ENCODE data around the gene GPR156. TPM values are rescaled to one million over a fixed set of nuclear protein-coding genes. Genes with fewer than 3 reads are reported as not detected.

Gene GPR156
- total and polyA plus RNA-seq, 2 donors from 2014 or later = 0.17 to 0.50 TPM

GRCh38 chr3:120289636-120290035, 4.6 kb upstream of the GPR156 start:
- H3K36me3 ChIP-seq (ENCODE audit: control insufficient read depth in 2 of 3, insufficient read depth in 3 of 3, low read length in 3 of 3) = no peaks in the 10 kb centered on the region
- FAIRE-seq = no peak
- no peaks in the 10 kb centered on the region for H3K27me3 ChIP-seq (ENCODE audit: control insufficient read depth, insufficient read depth, low read length)
- no peaks in the 10 kb centered on the region for H3K9me3 ChIP-seq (ENCODE audit: control insufficient read depth in 2 of 3, insufficient read depth in 1 of 3, low read length in 3 of 3)
- peaks cover 0 to under 1% (median 0%) of the 10 kb centered on the region in 3 donors for H3K4me1 ChIP-seq (ENCODE audit: control insufficient read depth in 2 of 3, insufficient read depth in 2 of 3, low read depth in 1 of 3, low read length in 3 of 3)
- TF ChIP-seq CTCF (IDR thresholded peaks at IDR 0.05; ENCODE audit: borderline replicate concordance, extremely low read depth, insufficient read depth) = no peak
- no peak overlapping the region for H3K27ac ChIP-seq (ENCODE audit: low read depth in 2 of 2, low read length in 2 of 2)
- no peak for DNase-seq
- intact Hi-C loops (cut with DNase I) = no loop called here
- H3K9ac ChIP-seq (ENCODE audit: low read length in 3 of 3) = no peak overlapping the region
- H3K4me3 ChIP-seq (ENCODE audit: low read length in 3 of 3) = no peak overlapping the region

- no peak for TF ChIP-seq CTCF (IDR thresholded peaks at IDR 0.05; ENCODE audit: borderline replicate concordance, extremely low read depth, insufficient read depth)
- Histone ChIP-seq H3K36me3 (ENCODE audit: control insufficient read depth in 2 of 3, insufficient read depth in 3 of 3, low read length in 3 of 3) (no peaks in the 10 kb centered on the region), H3K27ac (ENCODE audit: low read depth in 2 of 2, low read length in 2 of 2) (no peak overlapping the region), H3K27me3 (ENCODE audit: control insufficient read depth, insufficient read depth, low read length) (no peaks in the 10 kb centered on the region), H3K4me1 (ENCODE audit: control insufficient read depth in 2 of 3, insufficient read depth in 2 of 3, low read depth in 1 of 3, low read length in 3 of 3) (peaks cover 0 to 4% (median 0%) of the 10 kb centered on the region in 3 donors), H3K9ac (ENCODE audit: low read length in 3 of 3) (no peak overlapping the region), H3K4me3 (ENCODE audit: low read length in 3 of 3) (no peak overlapping the region), H3K9me3 (ENCODE audit: control insufficient read depth in 2 of 3, insufficient read depth in 1 of 3, low read length in 3 of 3) (no peaks in the 10 kb centered on the region)
- intact Hi-C loops (cut with DNase I) = no loop called here
- DNase-seq (no peak), FAIRE-seq (no peak)
These were observed 1.4 kb upstream of the GPR156 start for GRCh38 chr3:120286465-120286864.

- Histone ChIP-seq H3K4me1 (ENCODE audit: control insufficient read depth in 2 of 3, insufficient read depth in 2 of 3, low read depth in 1 of 3, low read length in 3 of 3) (peaks cover 0 to 4% (median 0%) of the 10 kb centered on the region in 3 donors), H3K4me3 (ENCODE audit: low read length in 3 of 3) (peak overlapping the region in 2 of 3 donors; percentile 11 to 18), H3K27me3 (ENCODE audit: control insufficient read depth, insufficient read depth, low read length) (no peaks in the 10 kb centered on the region), H3K9me3 (ENCODE audit: control insufficient read depth in 2 of 3, insufficient read depth in 1 of 3, low read length in 3 of 3) (no peaks in the 10 kb centered on the region), H3K36me3 (ENCODE audit: control insufficient read depth in 2 of 3, insufficient read depth in 3 of 3, low read length in 3 of 3) (no peaks in the 10 kb centered on the region), H3K9ac (ENCODE audit: low read length in 3 of 3) (no peak overlapping the region), H3K27ac (ENCODE audit: low read depth in 2 of 2, low read length in 2 of 2) (no peak overlapping the region)
- intact Hi-C loops (cut with DNase I) = no loop called here
- TF ChIP-seq CTCF (IDR thresholded peaks at IDR 0.05; ENCODE audit: borderline replicate concordance, extremely low read depth, insufficient read depth) = no peak
- FAIRE-seq (no peak), DNase-seq (no peak)
These were observed 453 bp upstream of the GPR156 start for GRCh38 chr3:120285508-120285841.

GRCh38 chr3:120281261-120281660, 3.8 kb downstream of the GPR156 start:
- Histone ChIP-seq H3K9ac (ENCODE audit: low read length in 3 of 3) (no peak overlapping the region), H3K27ac (ENCODE audit: low read depth in 2 of 2, low read length in 2 of 2) (no peak overlapping the region), H3K36me3 (ENCODE audit: control insufficient read depth in 2 of 3, insufficient read depth in 3 of 3, low read length in 3 of 3) (no peaks in the 10 kb centered on the region), H3K4me3 (ENCODE audit: low read length in 3 of 3) (no peak overlapping the region), H3K9me3 (ENCODE audit: control insufficient read depth in 2 of 3, insufficient read depth in 1 of 3, low read length in 3 of 3) (no peaks in the 10 kb centered on the region), H3K27me3 (ENCODE audit: control insufficient read depth, insufficient read depth, low read length) (no peaks in the 10 kb centered on the region), H3K4me1 (ENCODE audit: control insufficient read depth in 2 of 3, insufficient read depth in 2 of 3, low read depth in 1 of 3, low read length in 3 of 3) (peaks cover 0 to 4% (median 0%) of the 10 kb centered on the region in 3 donors)
- DNase-seq = no peak
- FAIRE-seq = no peak
- intact Hi-C loops (cut with DNase I) = no loop called here
- TF ChIP-seq CTCF (IDR thresholded peaks at IDR 0.05; ENCODE audit: borderline replicate concordance, extremely low read depth, insufficient read depth) = no peak

Data from kidney (tissue), 14 donors.